H9 (cell line): ENCODE measurements around the gene TNIP3. TPM values are rescaled to one million over a fixed set of nuclear protein-coding genes. Genes with fewer than 3 reads are reported as not detected.

Experiments
- DNase-seq: peaks from one replicate; pipeline ENCODE4 v3.0.0-alpha.2; 2017
- H2AFZ ChIP-seq: one replicate; pipeline ENCODE4 v1.6.1; 2013; ENCODE audit warnings: mild to moderate bottlenecking, low read length, control low read depth, moderate library complexity
- H2AK5ac ChIP-seq: 2 replicates; pipeline ENCODE4 v1.6.1; 2013; ENCODE audit warnings: low read length, control low read depth, mixed read lengths; ENCODE audit not compliant: insufficient read length
- H2BK120ac ChIP-seq: one replicate; pipeline ENCODE4 v1.6.1; 2013; ENCODE audit warnings: low read depth, mild to moderate bottlenecking, low read length, control low read depth, inconsistent platforms; ENCODE audit not compliant: poor library complexity, severe bottlenecking
- H2BK12ac ChIP-seq: 2 replicates; pipeline ENCODE4 v1.6.1; 2013; ENCODE audit warnings: low read length, control low read depth, mixed read lengths, low read depth; ENCODE audit not compliant: insufficient read length
- H2BK15ac ChIP-seq: 2 replicates; pipeline ENCODE4 v1.6.1; 2013; ENCODE audit warnings: low read depth, low read length, control low read depth
- H2BK20ac ChIP-seq: one replicate; pipeline ENCODE4 v1.6.1; 2013; ENCODE audit warnings: low read depth, mild to moderate bottlenecking, low read length, control low read depth, inconsistent platforms; ENCODE audit not compliant: poor library complexity, severe bottlenecking
- H2BK5ac ChIP-seq: 2 replicates; pipeline ENCODE4 v1.6.1; 2013; ENCODE audit warnings: low read length, control low read depth, mixed read lengths; ENCODE audit not compliant: insufficient read length
- H3K14ac ChIP-seq: 2 replicates; pipeline ENCODE4 v1.6.1; 2013; ENCODE audit warnings: low read length, control low read depth; ENCODE audit not compliant: insufficient read depth
- H3K18ac ChIP-seq: 2 replicates; pipeline ENCODE4 v1.6.1; 2013; ENCODE audit warnings: low read depth, mild to moderate bottlenecking, mixed read lengths, low read length, control low read depth; ENCODE audit not compliant: insufficient read length
- H3K23ac ChIP-seq: 2 replicates; pipeline ENCODE4 v1.6.1; 2013; ENCODE audit warnings: low read length, control low read depth, mixed read lengths, low read depth; ENCODE audit not compliant: insufficient read length
- H3K23me2 ChIP-seq: 2 replicates; pipeline ENCODE4 v1.6.1; 2013; ENCODE audit warnings: low read depth, mild to moderate bottlenecking, mixed read lengths, low read length, control low read depth; ENCODE audit not compliant: insufficient read length, poor library complexity, severe bottlenecking
- H3K27ac ChIP-seq: 2 replicates; pipeline ENCODE4 v1.5.1; 2013; ENCODE audit warnings: low read length, control low read depth, mixed read lengths, low read depth; ENCODE audit not compliant: insufficient read length
- H3K27me3 ChIP-seq: 2 replicates; pipeline ENCODE4 v1.6.1; 2013; ENCODE audit warnings: low read length, control low read depth, inconsistent platforms; ENCODE audit not compliant: insufficient read depth
- H3K4ac ChIP-seq: 2 replicates; pipeline ENCODE4 v1.6.1; 2013; ENCODE audit warnings: low read depth, mild to moderate bottlenecking, control low read depth, inconsistent platforms, low read length, moderate library complexity
- H3K4me1 ChIP-seq: 2 replicates; pipeline ENCODE4 v1.6.1; 2013; ENCODE audit warnings: low read length, control low read depth, inconsistent platforms; ENCODE audit not compliant: insufficient read depth
- H3K4me2 ChIP-seq: 2 replicates; pipeline ENCODE4 v1.6.1; 2013; ENCODE audit warnings: low read length, control low read depth, mixed read lengths; ENCODE audit not compliant: insufficient read length, insufficient read depth
- H3K56ac ChIP-seq: 2 replicates; pipeline ENCODE4 v1.6.1; 2013; ENCODE audit warnings: low read depth, mild to moderate bottlenecking, mixed read lengths, low read length, control low read depth; ENCODE audit not compliant: insufficient read length
- H3K79me1 ChIP-seq: 2 replicates; pipeline ENCODE4 v1.6.1; 2013; ENCODE audit warnings: low read depth, mild to moderate bottlenecking, moderate library complexity, low read length, control low read depth, inconsistent platforms; ENCODE audit not compliant: insufficient read depth, poor library complexity, severe bottlenecking
- H3K79me2 ChIP-seq: 2 replicates; pipeline ENCODE4 v1.6.1; 2013; ENCODE audit warnings: low read length, control low read depth, inconsistent platforms; ENCODE audit not compliant: insufficient read depth
- H3K9ac ChIP-seq: 2 replicates; pipeline ENCODE4 v1.6.1; 2013; ENCODE audit warnings: low read length, control low read depth, mixed read lengths; ENCODE audit not compliant: insufficient read length; ENCODE audit errors: extremely low read depth
- H3K9me3 ChIP-seq: one replicate; pipeline ENCODE4 v1.6.1; 2013; ENCODE audit warnings: low read depth, low read length, inconsistent platforms; ENCODE audit not compliant: control insufficient read depth
- H3T11ph ChIP-seq: one replicate; pipeline ENCODE4 v1.6.1; 2013; ENCODE audit warnings: mild to moderate bottlenecking, low read length, control low read depth, inconsistent platforms
- H4K20me1 ChIP-seq: one replicate; pipeline ENCODE4 v1.6.1; 2013; ENCODE audit not compliant: control insufficient read depth, insufficient read length, insufficient read depth
- H4K5ac ChIP-seq: 2 replicates; pipeline ENCODE4 v1.6.1; 2013; ENCODE audit warnings: low read depth, mild to moderate bottlenecking, mixed read lengths, low read length, control low read depth; ENCODE audit not compliant: insufficient read length
- H4K8ac ChIP-seq: replicated peaks from 2 replicates; pipeline ENCODE4 v1.6.1; 2013; ENCODE audit warnings: low read length, control low read depth, mixed read lengths, low read depth; ENCODE audit not compliant: insufficient read length
- H4K91ac ChIP-seq: 2 replicates; pipeline ENCODE4 v1.6.1; 2013; ENCODE audit warnings: low read depth, mild to moderate bottlenecking, moderate library complexity, mixed read lengths, low read length, control low read depth; ENCODE audit not compliant: insufficient read length
- H3K27ac Mint-ChIP-seq, 3 experiments: 2 replicates in 2 of 3; 3 replicates in 1 of 3; pipeline ENCODE4 v1.8.0; 2020 to 2021; ENCODE audit warnings: mixed read lengths in 3 of 3, mild to moderate bottlenecking in 1 of 3, moderate library complexity in 1 of 3
- H3K27me3 Mint-ChIP-seq: 2 replicates; pipeline ENCODE4 v1.8.0; 2021; ENCODE audit warnings: low read depth, mild to moderate bottlenecking, moderate library complexity, mixed read lengths
- H3K36me3 Mint-ChIP-seq, 3 experiments: 2 replicates in 2 of 3; 3 replicates in 1 of 3; pipeline ENCODE4 v1.8.0; 2020 to 2021; ENCODE audit warnings: low read depth in 3 of 3, mixed read lengths in 3 of 3; ENCODE audit not compliant: insufficient read depth in 1 of 3
- H3K4me1 Mint-ChIP-seq, 2 experiments: 2 replicates each; pipeline ENCODE4 v1.8.0; 2020; ENCODE audit warnings: mixed read lengths in 2 of 2
- H3K4me3 Mint-ChIP-seq, 2 experiments: 2 replicates in 1 of 2; 3 replicates in 1 of 2; pipeline ENCODE4 v1.8.0; 2020 to 2021; ENCODE audit warnings: mild to moderate bottlenecking in 2 of 2, mixed read lengths in 2 of 2, moderate library complexity in 1 of 2
- H3K9me3 Mint-ChIP-seq, 2 experiments: 2 replicates in 1 of 2; 3 replicates in 1 of 2; pipeline ENCODE4 v1.8.0; 2020; ENCODE audit warnings: mild to moderate bottlenecking in 2 of 2, mixed read lengths in 2 of 2, moderate library complexity in 1 of 2
- WGBS: extraction: QIAGEN DNeasy Blood & Tissue Kit; methylation state at CpG from one replicate; pipeline ENCODE4 v1.1.7; 2013; ENCODE audit warnings: missing lambda C conversion rate, low lambda C conversion rate, mixed read lengths; ENCODE audit not compliant: insufficient read length; ENCODE audit errors: extremely low coverage; 5-methylcytosine and 5-hydroxymethylcytosine counted together
- total RNA-seq: library from RNA; stranded (reverse); gene quantifications from 2 replicates; pipeline ENCODE4 v1.2.1, GENCODE V29; 2021
- TF ChIP-seq, protein P1 (sequence below): fragments of 200-600 bp; sonication (generic); conservative IDR thresholded peaks from 3 replicates; pipeline ENCODE4 v1.8.0; 2021; ENCODE audit warnings: antibody characterized with exemption, mild to moderate bottlenecking

TNIP3 gene
- total RNA-seq, 1 experiment from 2014 or later: not detected

DNA sequence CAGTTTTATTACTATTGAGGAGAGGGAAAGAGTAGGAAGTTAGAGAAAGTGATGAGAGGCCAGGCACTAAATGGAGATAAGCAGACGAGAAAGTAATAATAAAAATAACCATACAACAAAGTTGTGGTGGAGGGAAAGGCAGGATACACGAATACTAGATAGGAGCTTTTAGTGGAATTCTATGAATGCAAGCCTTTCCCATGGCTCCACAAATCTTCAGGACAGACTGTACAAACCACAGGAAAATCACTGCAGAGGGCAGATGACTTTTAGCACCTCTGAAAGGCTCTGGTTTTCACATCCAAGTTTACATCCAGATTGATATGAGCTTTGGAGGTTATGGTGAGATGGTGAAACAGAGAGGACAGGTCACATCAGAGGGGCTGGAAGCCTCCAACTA, 41.5 kb downstream of the TNIP3 start:
- H2AFZ ChIP-seq: no peak overlapping the region
- no peak overlapping the region for H2BK120ac ChIP-seq
- H2BK20ac ChIP-seq: no peak overlapping the region
- H4K5ac ChIP-seq: no peak overlapping the region
- H4K20me1 ChIP-seq: no peaks in the 10 kb centered on the region
- no peak overlapping the region for H3K56ac ChIP-seq
- H2AK5ac ChIP-seq: no peak overlapping the region
- no peak overlapping the region for H3K4me3 Mint-ChIP-seq
- no peak overlapping the region for H4K91ac ChIP-seq
- H2BK15ac ChIP-seq: no peak overlapping the region
- H3K36me3 Mint-ChIP-seq: no peaks in the 10 kb centered on the region; a peak in 1 of 7 replicates
- H3K9ac ChIP-seq: no peak overlapping the region
- H4K8ac ChIP-seq: no peak overlapping the region
- H3K9me3 ChIP-seq: no peaks in the 10 kb centered on the region
- H3K23me2 ChIP-seq: peaks cover 3% of the 10 kb centered on the region
- H3T11ph ChIP-seq: no peak overlapping the region
- H3K18ac ChIP-seq: no peak overlapping the region
- H3K14ac ChIP-seq: no peak overlapping the region
- H3K79me2 ChIP-seq: no peaks in the 10 kb centered on the region
- no peaks in the 10 kb centered on the region; a peak in 1 of 4 replicates for H3K4me1 Mint-ChIP-seq
- H3K9me3 Mint-ChIP-seq: no peaks in the 10 kb centered on the region
- no peaks in the 10 kb centered on the region for H3K27me3 Mint-ChIP-seq
- no peak overlapping the region for H3K27ac ChIP-seq
- DNase-seq: no peak
- no peak overlapping the region for H3K27ac Mint-ChIP-seq
- no peaks in the 10 kb centered on the region; the same call in 1 of the 2 replicates for H3K27me3 ChIP-seq
- H2BK12ac ChIP-seq: no peak overlapping the region
- no peak overlapping the region for H3K4ac ChIP-seq
- H3K79me1 ChIP-seq: no peaks in the 10 kb centered on the region
- no peak overlapping the region for H3K4me2 ChIP-seq
- H3K4me1 ChIP-seq: no peaks in the 10 kb centered on the region
- WGBS: no CpG with 5 or more reads among the region's 2 CpGs
- TF ChIP-seq, protein P1, sequence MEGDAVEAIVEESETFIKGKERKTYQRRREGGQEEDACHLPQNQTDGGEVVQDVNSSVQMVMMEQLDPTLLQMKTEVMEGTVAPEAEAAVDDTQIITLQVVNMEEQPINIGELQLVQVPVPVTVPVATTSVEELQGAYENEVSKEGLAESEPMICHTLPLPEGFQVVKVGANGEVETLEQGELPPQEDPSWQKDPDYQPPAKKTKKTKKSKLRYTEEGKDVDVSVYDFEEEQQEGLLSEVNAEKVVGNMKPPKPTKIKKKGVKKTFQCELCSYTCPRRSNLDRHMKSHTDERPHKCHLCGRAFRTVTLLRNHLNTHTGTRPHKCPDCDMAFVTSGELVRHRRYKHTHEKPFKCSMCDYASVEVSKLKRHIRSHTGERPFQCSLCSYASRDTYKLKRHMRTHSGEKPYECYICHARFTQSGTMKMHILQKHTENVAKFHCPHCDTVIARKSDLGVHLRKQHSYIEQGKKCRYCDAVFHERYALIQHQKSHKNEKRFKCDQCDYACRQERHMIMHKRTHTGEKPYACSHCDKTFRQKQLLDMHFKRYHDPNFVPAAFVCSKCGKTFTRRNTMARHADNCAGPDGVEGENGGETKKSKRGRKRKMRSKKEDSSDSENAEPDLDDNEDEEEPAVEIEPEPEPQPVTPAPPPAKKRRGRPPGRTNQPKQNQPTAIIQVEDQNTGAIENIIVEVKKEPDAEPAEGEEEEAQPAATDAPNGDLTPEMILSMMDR: no peak
- H3K23ac ChIP-seq: no peak overlapping the region
- H2BK5ac ChIP-seq: no peak overlapping the region
